D721Med (cell line): ENCODE results near the gene APCDD1.

Experiments
- DNase-seq: peaks from one replicate; pipeline ENCODE4 v3.0.0; 2011; ENCODE audit warnings: low spot score; ENCODE audit not compliant: insufficient read length
- FAIRE-seq: peaks from 2 replicates; lab custom pipeline; 2011; peaks lifted over from hg19 to GRCh38; lab: Jason Lieb, UNC
- TF ChIP-seq, protein P1 (sequence below): IDR thresholded peaks from 2 replicates; pipeline ENCODE4 v1.5.1; 2012; ENCODE audit warnings: mild to moderate bottlenecking, control low read depth; ENCODE audit not compliant: insufficient read depth; ENCODE audit errors: missing control alignments

APCDD1 gene

DNA sequence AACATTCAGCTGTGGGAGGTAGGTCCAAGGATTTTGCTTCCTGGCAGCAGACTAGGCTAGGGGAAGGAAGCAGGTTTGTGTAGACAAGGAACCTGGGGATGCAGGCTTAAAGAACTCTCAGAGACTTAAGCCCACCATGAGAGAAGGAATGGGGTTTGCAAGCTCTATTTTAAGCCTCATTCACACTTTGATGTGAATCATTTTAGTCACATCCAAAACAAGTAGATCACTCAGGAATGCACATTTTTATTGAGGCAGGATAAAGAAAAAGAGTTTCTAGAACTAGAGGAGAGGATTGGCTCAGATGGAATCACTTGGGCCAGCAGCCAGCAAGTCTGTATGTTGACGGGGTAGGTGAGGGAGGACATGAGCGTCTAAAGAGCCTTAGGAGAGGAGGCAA lies 68.1 kb downstream of the APCDD1 start:
- TF ChIP-seq, protein P1, sequence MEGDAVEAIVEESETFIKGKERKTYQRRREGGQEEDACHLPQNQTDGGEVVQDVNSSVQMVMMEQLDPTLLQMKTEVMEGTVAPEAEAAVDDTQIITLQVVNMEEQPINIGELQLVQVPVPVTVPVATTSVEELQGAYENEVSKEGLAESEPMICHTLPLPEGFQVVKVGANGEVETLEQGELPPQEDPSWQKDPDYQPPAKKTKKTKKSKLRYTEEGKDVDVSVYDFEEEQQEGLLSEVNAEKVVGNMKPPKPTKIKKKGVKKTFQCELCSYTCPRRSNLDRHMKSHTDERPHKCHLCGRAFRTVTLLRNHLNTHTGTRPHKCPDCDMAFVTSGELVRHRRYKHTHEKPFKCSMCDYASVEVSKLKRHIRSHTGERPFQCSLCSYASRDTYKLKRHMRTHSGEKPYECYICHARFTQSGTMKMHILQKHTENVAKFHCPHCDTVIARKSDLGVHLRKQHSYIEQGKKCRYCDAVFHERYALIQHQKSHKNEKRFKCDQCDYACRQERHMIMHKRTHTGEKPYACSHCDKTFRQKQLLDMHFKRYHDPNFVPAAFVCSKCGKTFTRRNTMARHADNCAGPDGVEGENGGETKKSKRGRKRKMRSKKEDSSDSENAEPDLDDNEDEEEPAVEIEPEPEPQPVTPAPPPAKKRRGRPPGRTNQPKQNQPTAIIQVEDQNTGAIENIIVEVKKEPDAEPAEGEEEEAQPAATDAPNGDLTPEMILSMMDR = no peak
- DNase-seq = no peak
- FAIRE-seq = no peak

DNA sequence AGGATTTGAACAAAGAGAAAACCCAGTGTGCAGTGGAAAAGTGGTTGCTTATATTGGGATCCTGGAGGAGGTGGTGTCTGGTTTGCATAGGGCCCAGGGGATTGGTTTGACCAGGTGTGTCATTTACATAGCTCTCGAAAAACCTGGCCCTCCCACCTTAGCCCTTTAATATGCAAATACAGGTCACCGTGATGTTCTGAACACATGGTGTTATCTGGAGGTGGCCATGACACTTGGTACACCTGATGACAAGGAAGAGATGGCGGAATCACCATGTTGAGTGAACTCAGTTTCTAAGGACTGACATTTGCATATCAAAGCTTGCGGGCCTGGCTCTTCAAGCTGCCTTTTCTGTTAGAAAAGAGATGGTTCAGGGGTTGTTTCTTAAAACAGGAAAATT lies 69.1 kb downstream of the APCDD1 start:
- TF ChIP-seq, protein P1 = no peak
- no peak for DNase-seq
- FAIRE-seq = no peak

DNA sequence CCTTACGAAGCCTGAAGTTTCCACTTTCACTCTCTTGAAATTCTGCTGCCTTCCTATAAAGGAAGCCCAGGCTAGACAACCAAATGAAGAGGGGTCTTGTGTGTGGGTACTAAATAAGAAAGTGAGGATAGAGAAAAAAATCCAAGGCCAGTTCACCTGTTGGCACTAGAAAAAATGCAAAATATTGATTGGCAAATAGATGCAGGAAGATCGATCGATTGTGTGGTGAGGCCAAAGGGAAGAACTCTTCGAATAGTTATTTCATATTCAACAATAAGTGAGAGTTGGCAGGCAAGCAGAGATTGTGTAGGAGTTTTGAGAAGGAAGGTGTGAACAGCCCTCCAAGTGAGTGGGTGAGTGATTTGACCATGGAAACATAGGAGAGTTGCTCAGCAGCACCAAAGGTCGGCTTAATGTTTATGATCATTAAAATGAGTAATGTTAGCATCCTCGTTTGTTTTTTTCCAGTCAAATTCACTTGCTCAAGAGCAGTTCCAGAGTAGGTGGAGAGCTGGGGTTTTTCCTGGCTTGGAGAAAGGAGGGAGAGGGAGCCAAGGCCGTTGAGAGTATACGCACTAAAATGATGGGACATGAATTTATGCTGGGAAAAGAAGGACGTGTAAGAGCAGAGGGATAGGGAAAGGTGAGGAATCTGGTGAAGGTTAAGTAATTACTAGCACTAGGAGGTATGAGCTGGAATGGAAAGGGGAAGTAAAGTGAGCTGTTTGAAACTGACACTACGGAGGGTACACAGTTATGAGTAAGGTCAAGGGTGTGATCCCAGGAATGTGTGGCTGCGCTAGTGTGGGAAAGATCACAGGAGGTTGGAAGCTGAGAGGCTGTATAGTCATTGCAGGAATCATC lies 70.3 kb downstream of the APCDD1 start:
- TF ChIP-seq, protein P1 = no peak
- no peak for FAIRE-seq
- DNase-seq = no peak

DNA sequence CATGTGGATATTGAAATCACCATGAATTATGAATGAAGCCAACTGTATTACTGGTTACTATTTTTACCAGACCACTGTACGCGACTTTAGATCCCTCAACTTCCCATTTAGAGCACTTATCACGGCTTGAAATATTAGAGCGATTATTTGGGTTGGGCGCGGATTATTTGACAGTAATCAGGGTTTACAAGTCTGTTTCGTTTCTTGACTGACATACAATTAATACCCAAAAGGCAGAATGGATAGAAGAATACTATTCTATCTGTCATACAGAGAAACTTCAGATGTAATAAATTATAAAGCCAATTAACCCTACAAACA lies 70.9 kb downstream of the APCDD1 start:
- no peak for FAIRE-seq
- TF ChIP-seq, protein P1 = no peak
- DNase-seq = no peak

DNA sequence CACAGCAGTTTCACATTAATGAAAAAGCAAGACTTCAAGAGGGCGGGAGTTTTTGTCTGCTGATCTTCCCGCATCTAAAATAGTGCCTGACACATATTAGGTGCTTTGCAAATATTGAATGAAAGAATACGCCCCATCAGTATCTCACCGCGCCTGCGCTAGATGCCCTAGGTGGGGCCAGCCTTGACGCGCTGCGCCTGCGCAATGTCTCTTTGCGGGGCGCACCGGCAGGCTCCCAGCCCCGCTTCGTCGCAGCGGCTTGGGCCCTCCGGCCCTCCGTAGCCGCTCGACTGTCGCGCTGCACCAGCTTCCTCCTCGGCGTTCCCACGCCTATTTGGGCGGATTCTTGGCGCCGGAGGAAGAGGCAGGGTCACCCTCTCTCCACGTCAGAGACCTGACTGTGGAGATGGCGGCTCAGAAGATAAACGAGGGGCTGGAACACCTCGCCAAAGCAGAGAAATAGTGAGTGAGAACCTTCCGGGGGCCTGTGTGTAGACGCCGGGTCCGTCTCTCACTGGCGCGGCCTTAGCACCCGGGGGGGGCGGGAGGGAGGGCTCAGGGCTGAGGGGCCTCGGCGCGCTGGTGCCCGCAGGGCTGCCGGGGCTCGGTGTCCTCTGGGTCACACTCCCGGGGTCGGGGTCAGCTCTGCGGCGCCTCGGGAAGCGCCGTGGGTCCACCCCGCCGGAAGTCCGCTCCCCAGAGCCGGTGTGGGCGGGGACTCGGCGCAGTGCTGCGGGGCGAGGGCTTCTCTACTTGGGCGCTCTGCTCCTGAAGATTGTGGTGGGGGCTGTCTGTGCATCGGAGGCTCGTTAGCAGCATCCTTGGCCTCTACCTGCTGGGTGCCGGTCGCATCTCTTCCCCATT lies 71.5 kb downstream of the APCDD1 start, which contains the start of gene NAPG:
Gene NAPG (plus strand): TSS at position 331 of the 864 bp plus-strand sequence. CDS start 76 bp downstream, at position 407.
- peak; percentile 72 for DNase-seq
- no peak for FAIRE-seq
- TF ChIP-seq, protein P1 = no peak

DNA sequence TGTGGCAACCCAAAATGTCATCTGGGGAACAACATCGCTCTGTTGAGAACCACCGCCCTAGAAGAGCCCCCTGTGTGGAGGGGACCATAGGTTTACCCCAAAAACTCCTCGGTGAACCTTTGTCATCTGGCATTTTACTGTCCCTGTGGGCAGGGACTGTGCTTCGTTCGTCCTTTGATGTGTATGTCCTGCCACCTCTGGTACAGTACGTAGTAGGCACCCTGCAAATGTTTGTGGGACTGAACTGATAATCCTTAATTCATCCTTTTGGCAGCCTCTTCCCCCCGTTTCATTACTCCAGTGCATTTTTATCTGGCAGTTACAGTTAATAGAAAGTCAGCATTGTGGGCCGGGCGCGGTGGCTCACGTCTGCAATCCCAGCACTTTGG lies 72.1 kb downstream of the APCDD1 start:
- no peak for FAIRE-seq
- TF ChIP-seq, protein P1 = no peak
- DNase-seq = no peak
